GM15510 (cell line): ENCODE data around the gene SND1.

Experiments
- POLR2A ChIP-seq: IDR thresholded peaks from 3 replicates; pipeline ENCODE4 v1.6.1; 2011; ENCODE audit warnings: borderline replicate concordance; ENCODE audit not compliant: insufficient read length; ENCODE audit errors: extremely low read depth

The SND1 gene

DNA sequence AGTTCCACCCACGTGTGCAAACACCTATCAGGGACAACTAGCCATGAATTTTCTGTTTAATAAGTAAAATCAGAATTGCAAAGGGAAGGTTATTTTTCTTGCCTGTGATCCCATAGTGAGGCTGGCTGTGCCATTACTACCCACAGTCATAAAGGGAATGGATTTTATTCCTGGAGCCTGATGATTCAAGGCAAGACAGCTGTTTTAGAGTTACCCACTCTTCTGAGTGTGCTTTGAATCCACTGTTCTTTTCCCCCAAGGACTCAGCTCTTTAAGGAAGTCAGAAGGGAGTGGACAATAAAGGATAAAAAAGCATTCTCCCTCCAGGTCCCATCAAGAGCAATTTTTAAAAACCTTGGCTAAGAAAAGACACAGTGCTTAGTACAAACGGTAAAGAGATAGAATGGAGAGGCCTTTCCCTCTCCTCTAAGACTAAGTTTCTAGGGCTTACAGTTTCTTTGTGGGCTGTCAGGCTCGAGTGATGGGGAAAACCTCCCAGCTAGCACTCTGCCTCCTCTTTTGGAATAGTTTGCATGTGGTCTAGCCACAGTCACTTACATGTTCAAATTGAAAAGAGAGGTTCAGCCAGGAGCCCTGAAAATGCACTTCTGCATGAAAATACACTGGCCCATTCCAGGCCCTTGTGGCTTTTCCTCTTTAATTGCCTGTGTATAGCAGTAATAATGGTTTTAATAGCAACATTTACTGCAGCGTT lies 384.4 kb downstream of the SND1 start:
- no peak for TF ChIP-seq POLR2A

DNA sequence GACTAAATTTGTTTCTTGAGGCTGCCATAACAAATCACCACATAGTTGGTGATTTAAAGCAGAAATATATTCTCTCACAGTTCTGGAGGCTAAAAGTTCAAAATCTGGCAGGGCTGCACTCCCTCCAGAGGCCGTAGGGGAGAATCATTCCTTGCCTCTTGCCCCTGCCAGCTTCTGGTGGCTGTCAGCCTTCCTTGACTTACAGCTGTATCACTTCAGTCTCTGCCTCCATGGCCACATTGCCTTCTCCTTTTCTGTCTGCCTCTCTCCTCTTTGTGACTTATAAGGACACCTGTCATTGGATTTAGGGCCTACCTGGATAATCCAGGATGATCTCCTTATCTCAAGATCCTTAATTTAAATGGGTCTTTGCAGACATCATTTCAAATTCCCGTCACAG lies 385.1 kb downstream of the SND1 start:
- TF ChIP-seq POLR2A, result no peak

DNA sequence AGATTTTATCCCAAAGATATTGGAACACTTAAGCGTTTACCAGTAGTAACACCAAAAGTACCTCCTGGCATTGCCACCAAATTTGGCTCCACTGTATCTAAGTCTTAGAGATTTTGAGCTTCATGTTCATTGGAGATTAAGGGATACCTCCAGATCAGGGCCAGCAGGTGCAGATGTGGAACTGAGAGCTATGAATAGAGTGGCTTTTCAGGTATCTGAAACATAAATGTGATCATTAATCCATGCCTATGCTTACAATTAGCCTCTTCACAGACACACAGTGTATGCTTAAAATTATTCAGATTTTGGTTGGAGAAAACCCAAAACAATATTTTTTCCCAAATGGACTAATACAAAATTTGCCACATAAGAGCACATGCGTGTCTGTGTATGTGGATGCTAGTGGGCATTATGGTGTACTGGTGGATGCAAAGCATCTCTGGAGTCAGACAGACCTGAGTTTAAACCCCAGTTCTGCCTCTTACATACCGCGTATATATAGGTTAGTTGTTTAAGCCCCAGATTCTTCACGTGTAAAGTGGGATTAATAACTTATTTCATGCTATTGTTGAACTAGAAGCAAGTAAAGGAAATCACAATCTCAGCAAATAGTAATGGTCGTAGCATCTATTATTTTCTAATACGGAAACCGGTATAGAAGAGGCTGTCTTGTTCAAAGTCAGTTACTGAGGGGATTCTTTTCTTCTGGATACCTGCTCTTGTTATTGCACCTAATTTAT lies 386.1 kb downstream of the SND1 start:
- no peak for TF ChIP-seq POLR2A

DNA sequence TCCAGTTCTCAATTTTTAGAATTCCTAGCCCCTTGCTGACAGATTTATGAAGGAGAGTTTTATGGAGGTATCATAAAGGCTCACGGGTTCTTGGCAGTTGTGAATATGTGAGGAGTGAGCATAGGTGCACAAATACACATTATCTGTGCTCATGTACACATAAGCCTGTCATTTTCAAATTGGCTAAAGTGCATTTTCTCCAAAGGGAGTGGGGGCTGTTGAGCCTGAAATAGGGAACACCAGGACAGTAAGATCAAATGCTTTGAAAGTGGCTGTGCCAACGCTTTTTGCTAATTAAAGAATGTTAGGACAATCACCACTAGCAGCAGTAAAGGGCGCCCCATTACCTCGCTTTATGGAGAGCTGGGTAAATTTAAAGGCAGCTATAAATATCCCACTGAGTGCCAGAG lies 387.6 kb downstream of the SND1 start:
- TF ChIP-seq POLR2A, result no peak

DNA sequence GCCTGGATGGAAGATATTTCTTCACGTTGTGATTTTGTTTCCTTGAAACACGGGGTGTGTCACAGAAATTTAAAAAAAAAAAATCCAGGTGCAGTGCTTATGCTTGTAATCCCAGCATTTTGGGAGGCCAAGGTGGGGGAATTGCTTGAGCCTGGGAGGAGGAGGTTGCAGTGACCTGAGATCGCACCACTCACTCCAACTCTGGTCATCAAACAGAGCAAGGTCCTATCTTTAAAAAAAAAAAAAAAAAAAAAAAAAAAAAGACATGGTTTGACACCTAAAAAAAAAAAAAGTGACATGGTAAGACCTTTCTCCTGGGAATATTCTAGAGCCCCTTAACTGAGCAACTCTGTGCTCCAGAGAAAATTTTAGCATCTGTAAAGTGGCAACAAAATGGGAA lies 388.2 kb downstream of the SND1 start:
- TF ChIP-seq POLR2A, result no peak

DNA sequence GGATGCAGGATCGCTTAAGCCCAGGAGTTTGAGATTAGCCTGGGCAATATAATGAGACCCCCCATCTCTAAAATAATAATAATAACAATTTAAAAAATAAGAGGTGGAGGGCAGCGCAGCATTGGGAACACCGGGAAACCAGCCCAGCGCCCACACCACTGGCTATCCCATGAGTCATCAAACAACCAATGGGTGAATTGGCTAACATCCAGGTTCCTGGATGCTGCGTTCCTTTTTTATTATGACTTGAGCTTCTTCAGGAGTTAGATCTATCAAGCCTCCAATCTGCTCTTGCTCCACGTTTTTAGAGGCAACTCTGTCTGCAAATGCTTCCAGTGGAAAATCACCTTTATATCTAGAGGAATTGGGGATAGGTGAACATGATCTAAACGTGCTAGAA lies 389.2 kb downstream of the SND1 start:
- TF ChIP-seq POLR2A, result no peak

DNA sequence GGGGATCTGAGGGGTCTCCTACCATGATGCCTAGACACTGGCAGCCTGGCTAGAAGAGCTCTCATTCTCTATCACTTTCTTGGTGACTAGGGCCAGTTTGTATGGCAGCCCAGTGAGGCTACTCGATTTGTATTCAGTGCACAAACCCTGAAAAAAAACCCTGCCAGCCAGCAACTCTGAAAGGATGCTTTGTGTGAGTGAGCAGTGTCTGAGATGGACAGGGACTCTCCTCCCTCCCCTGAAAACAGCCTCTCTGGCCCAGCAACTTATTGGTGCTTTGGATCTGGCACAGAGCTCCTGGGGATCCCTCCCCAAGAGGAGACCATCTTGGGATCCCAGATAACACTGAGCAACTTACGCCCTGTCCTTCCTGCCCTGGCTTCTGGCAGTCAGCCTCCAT lies 390.0 kb downstream of the SND1 start:
- TF ChIP-seq POLR2A, result no peak

DNA sequence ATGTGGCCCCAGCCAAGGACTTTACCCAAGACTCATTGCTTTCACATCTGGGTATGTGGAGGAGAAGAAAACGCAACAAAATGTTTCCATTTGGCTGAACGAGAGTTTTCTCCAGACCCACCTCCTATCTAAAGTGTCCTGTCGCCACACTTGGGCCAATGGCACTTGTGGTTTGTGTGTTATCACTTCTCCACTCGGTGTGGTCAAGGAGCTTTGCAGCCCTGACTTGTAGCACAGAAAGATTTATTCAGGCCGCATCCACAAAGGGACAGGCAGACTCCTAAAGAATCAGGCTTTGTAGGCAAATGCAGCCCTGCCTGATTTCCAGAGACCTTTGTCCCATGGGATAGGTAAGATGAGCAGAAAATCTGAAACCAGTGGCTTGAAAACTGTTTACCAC lies 392.1 kb downstream of the SND1 start:
- no peak for TF ChIP-seq POLR2A

DNA sequence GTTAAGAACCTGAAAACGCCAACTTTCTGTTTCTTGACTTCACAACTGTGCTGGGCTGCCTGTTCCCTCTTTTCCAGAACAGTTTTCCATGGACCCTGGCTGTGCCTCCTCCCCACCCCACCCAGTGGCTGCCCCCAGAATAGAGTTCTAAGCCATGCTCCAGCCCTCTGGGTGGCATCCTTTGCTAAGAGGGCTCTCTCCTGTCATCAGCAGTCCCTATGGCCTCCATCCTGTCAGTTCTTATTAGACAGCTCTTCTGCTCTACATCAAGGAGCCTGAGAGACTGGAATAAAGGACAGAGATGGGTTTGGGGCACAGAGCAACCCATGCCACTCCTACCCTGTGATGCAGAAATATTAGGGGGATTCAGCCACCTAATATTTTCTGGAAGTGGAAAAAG lies 393.2 kb downstream of the SND1 start:
- TF ChIP-seq POLR2A, result no peak

DNA sequence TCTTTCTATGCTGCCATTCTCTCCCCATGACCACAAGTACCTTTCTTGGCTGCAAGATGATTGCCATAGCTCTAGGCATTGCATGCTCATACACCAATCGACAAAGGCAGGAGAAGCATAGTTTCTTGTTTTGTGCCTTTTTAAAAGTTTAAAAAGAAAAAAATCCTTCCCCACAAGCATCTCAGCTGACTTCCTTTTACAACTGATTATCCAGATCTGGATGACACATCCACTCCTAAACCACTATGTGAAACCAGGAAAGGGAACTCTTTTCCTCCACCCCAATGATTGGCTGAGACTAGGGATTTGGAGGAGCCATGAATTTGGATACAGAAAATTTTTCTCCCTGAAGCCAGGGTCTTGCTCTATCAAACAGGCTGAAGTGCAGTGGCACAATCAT lies 393.8 kb downstream of the SND1 start:
- no peak for TF ChIP-seq POLR2A

DNA sequence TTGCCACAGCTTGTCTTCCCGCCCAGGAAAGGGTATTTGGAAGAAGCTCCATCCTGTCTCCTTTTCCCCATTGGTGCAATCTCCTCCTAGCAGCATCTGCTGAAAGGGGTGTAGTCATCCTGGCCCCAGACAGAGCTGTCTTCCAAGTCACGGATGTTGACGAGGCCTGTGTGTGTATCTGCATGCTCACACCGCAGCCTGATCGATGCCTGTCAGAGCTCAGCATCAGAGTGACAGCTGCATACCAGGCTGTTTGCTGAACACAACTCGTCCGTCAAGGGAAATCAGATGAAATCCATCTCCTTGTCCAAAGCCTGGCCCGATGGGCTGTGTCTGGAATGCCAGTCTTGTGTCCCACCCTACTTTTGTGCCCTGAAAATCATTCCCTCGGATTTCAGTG lies 400.4 kb downstream of the SND1 start:
- TF ChIP-seq POLR2A, result no peak

DNA sequence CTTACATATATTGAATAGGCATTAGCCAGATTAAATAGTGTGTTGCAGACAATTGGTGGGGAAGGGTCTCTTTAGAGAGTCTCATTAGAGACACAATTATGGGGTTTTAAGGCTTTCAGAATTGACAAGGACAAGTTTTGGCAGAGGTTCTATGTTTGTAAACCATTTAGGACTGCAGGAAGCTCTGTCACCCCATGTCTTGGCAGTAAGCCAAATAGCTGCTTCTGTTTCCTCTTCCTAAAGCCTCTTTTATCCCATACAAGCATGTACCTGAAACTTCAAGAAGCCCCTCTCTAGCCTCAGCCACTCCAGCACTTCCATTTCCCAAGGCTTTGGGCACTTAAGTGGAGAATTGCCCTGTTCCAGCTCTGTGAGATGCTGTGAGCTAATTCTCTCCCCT lies 401.0 kb downstream of the SND1 start:
- no peak for TF ChIP-seq POLR2A

DNA sequence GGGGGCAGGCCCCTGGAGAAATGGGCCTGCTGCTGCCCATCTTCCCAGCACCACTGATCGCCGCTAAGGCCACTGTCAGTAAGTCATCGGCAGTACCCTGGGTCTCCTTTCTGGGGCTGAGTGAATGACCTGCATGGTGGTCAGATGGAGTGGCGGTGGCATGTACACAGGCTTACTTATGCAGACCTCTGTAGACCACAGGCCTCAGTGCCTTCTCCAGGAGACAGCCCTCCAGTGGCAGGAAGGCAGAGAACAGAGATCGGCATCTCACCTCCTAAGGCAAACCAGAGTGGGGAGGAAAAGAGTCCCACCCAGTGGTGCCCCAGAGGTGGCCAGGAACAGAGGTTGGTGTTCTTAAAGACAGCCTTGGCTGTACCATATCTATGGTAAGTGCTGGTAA lies 402.0 kb downstream of the SND1 start:
- no peak for TF ChIP-seq POLR2A

DNA sequence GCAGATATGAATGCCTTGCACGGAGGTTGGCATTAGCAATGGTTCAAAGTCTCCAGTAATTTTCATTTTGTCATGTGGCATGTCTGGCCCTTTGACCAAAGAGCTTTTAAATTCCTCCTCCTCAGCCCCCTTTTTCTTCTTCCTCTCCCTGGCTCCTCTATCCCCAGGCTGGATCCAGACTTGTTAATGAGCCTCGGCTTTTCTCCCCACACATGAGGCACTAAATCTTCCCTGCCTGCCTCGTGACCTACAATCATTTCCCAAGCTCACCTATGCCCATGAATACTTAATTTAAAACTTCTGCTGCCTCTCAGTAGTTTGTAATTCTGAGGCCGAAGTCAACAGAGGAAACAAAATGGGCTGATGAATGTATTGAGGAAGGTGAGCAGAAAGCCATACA lies 402.5 kb downstream of the SND1 start:
- TF ChIP-seq POLR2A, result no peak

DNA sequence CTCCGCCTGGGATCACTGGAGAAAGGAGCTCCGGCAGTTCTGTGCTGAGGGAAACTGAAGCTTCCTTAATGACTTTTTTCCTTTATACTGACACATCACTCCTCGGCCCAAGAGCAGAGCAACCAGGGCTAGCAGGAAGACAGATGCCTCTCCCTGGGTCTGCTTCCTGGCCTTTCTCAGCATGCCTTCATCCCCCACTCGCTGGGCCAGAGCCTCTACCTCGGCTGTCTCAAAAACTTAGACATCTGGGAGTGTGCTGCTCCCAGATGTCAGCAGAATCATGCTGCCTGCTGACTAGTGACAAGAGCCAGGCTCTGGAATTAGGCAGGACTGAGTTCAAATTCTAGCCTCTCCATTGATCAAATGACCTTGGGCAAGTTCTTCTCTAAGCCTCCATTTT lies 403.6 kb downstream of the SND1 start:
- TF ChIP-seq POLR2A, result no peak

DNA sequence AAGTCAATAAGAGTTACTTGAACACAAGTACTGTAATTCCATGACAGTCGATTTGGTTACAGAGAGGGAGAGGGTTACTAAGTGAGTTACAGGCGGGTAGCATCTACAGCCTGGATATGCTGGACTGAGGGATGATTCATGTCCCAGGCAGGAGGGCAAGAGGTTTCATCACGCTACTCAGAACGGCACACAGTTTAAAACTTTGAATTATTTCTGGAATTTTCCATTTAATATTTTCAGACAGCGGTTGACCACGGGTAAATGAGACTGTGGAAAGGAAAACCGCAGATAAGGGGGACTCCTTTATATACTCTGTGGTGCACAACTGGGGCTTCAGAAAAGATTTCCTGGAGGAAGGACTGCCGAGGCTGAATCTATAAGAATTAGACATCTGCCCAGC lies 404.9 kb downstream of the SND1 start:
- no peak for TF ChIP-seq POLR2A
